T-helper 1 cell treated with Interleukin-12 subunit alpha and Interleukin-12 subunit beta and Interleukin-4 antibody, amounts not matched to agents 30 μg/mL and 1 μg/mL, for 36 hours (primary cell): ENCODE measurements around the gene IKZF2.
A peak's percentile ranks its signal among the peaks of the same experiment; 100 is the strongest.

Experiments
- H3K27ac Mint-ChIP-seq: one replicate; pipeline ENCODE4 v1.8.0; 2021; ENCODE audit warnings: mild to moderate bottlenecking, mixed read lengths
- H3K27me3 Mint-ChIP-seq: one replicate; pipeline ENCODE4 v1.8.0; 2021; ENCODE audit warnings: low read depth, mixed read lengths
- H3K36me3 Mint-ChIP-seq: one replicate; pipeline ENCODE4 v1.8.0; 2021; ENCODE audit warnings: low read depth, mixed read lengths
- H3K4me1 Mint-ChIP-seq: one replicate; pipeline ENCODE4 v1.8.0; 2021; ENCODE audit warnings: low read depth, mixed read lengths
- H3K4me3 Mint-ChIP-seq: one replicate; pipeline ENCODE4 v1.8.0; 2021; ENCODE audit warnings: mild to moderate bottlenecking, moderate library complexity, mixed read lengths
- H3K9me3 Mint-ChIP-seq: one replicate; pipeline ENCODE4 v1.8.0; 2021; ENCODE audit warnings: mixed read lengths

IKZF2 gene

GRCh38 chr2:213164263-213164662 is 12.9 kb upstream of the IKZF2 start:
- no peak overlapping the region for H3K4me3 Mint-ChIP-seq
- H3K27ac Mint-ChIP-seq, result no peak overlapping the region
- no peaks in the 10 kb centered on the region for H3K4me1 Mint-ChIP-seq
- no peaks in the 10 kb centered on the region for H3K27me3 Mint-ChIP-seq
- H3K36me3 Mint-ChIP-seq, result no peaks in the 10 kb centered on the region
- H3K9me3 Mint-ChIP-seq, result no peaks in the 10 kb centered on the region

GRCh38 chr2:213162516-213163118 is 11.2 kb upstream of the IKZF2 start:
- H3K27me3 Mint-ChIP-seq, result no peaks in the 10 kb centered on the region
- no peak overlapping the region for H3K27ac Mint-ChIP-seq
- no peaks in the 10 kb centered on the region for H3K4me1 Mint-ChIP-seq
- no peaks in the 10 kb centered on the region for H3K9me3 Mint-ChIP-seq
- no peaks in the 10 kb centered on the region for H3K36me3 Mint-ChIP-seq
- no peak overlapping the region for H3K4me3 Mint-ChIP-seq

- H3K36me3 Mint-ChIP-seq, result no peaks in the 10 kb centered on the region
- H3K27ac Mint-ChIP-seq, result no peak overlapping the region
- H3K27me3 Mint-ChIP-seq, result no peaks in the 10 kb centered on the region
These were observed 10.5 kb upstream of the IKZF2 start for GRCh38 chr2:213161759-213162515.

GRCh38 chr2:213159768-213160167 is 8.4 kb upstream of the IKZF2 start:
- Mint-ChIP-seq H3K9me3 (no peaks in the 10 kb centered on the region), H3K4me1 (peaks cover 3% of the 10 kb centered on the region), H3K27ac (no peak overlapping the region), H3K36me3 (no peaks in the 10 kb centered on the region), H3K4me3 (no peak overlapping the region), H3K27me3 (peaks cover 8% of the 10 kb centered on the region)

More at GRCh38 chr2:213161759-213162515, 10.5 kb upstream of the IKZF2 start:
- H3K9me3 Mint-ChIP-seq, result no peaks in the 10 kb centered on the region
- H3K4me3 Mint-ChIP-seq, result no peak overlapping the region
- peaks cover 3% of the 10 kb centered on the region for H3K4me1 Mint-ChIP-seq

GRCh38 chr2:213157242-213157641 is 5.8 kb upstream of the IKZF2 start:
- Mint-ChIP-seq H3K27ac (no peak overlapping the region), H3K27me3 (peaks cover 27% of the 10 kb centered on the region), H3K36me3 (peaks cover 2% of the 10 kb centered on the region), H3K9me3 (no peaks in the 10 kb centered on the region), H3K4me3 (no peak overlapping the region), H3K4me1 (peaks cover 10% of the 10 kb centered on the region)

- Mint-ChIP-seq H3K27me3 (peaks cover 29% of the 10 kb centered on the region), H3K27ac (no peak overlapping the region), H3K36me3 (peaks cover 2% of the 10 kb centered on the region), H3K4me3 (no peak overlapping the region), H3K4me1 (peaks cover 11% of the 10 kb centered on the region), H3K9me3 (no peaks in the 10 kb centered on the region)
These were observed 5.3 kb upstream of the IKZF2 start for GRCh38 chr2:213156717-213157116.

- Mint-ChIP-seq H3K4me3 (peak overlapping the region; percentile 83), H3K36me3 (peaks cover 2% of the 10 kb centered on the region), H3K27me3 (peaks cover 63% of the 10 kb centered on the region), H3K4me1 (peaks cover 31% of the 10 kb centered on the region), H3K27ac (no peak overlapping the region), H3K9me3 (no peaks in the 10 kb centered on the region)
These were observed 1.5 kb upstream of the IKZF2 start for GRCh38 chr2:213152888-213153287.

- peaks cover 30% of the 10 kb centered on the region for H3K4me1 Mint-ChIP-seq
These were observed 818 bp upstream of the IKZF2 start for GRCh38 chr2:213152065-213152794.

GRCh38 chr2:213150315-213151097 is 906 bp downstream of the IKZF2 start:
- Mint-ChIP-seq H3K4me1 (peaks cover 29% of the 10 kb centered on the region), H3K9me3 (no peaks in the 10 kb centered on the region), H3K36me3 (peaks cover 2% of the 10 kb centered on the region), H3K4me3 (peak overlapping the region; percentile 87), H3K27me3 (peaks cover 64% of the 10 kb centered on the region), H3K27ac (peak overlapping the region; percentile 58)

More at GRCh38 chr2:213152065-213152794, 818 bp upstream of the IKZF2 start:
- H3K27ac Mint-ChIP-seq, result peak overlapping the region; percentile 69
- H3K27me3 Mint-ChIP-seq, result peaks cover 70% of the 10 kb centered on the region
- peaks cover 2% of the 10 kb centered on the region for H3K36me3 Mint-ChIP-seq
- H3K4me3 Mint-ChIP-seq, result peak overlapping the region; percentile 83
- no peaks in the 10 kb centered on the region for H3K9me3 Mint-ChIP-seq

GRCh38 chr2:213149949-213150314 is 1.5 kb downstream of the IKZF2 start:
- Mint-ChIP-seq H3K27me3 (peaks cover 70% of the 10 kb centered on the region), H3K27ac (peak overlapping the region; percentile 58), H3K4me1 (peaks cover 29% of the 10 kb centered on the region), H3K9me3 (no peaks in the 10 kb centered on the region), H3K36me3 (peaks cover 2% of the 10 kb centered on the region), H3K4me3 (peak overlapping the region; percentile 87)

GRCh38 chr2:213149294-213149875 is 2.0 kb downstream of the IKZF2 start:
- Mint-ChIP-seq H3K27me3 (peaks cover 75% of the 10 kb centered on the region), H3K4me1 (peaks cover 29% of the 10 kb centered on the region), H3K4me3 (peak overlapping the region; percentile 87), H3K9me3 (no peaks in the 10 kb centered on the region), H3K36me3 (peaks cover 2% of the 10 kb centered on the region), H3K27ac (no peak overlapping the region)

GRCh38 chr2:213148572-213149261 is 2.7 kb downstream of the IKZF2 start:
- H3K27me3 Mint-ChIP-seq, result peaks cover 71% of the 10 kb centered on the region
- H3K9me3 Mint-ChIP-seq, result no peaks in the 10 kb centered on the region
- peak overlapping the region; percentile 16 for H3K4me3 Mint-ChIP-seq
- peaks cover 2% of the 10 kb centered on the region for H3K36me3 Mint-ChIP-seq
- H3K4me1 Mint-ChIP-seq, result peaks cover 27% of the 10 kb centered on the region
- no peak overlapping the region for H3K27ac Mint-ChIP-seq

- Mint-ChIP-seq H3K27ac (no peak overlapping the region), H3K4me3 (no peak overlapping the region), H3K4me1 (peaks cover 24% of the 10 kb centered on the region), H3K27me3 (peaks cover 66% of the 10 kb centered on the region), H3K9me3 (no peaks in the 10 kb centered on the region), H3K36me3 (peaks cover 2% of the 10 kb centered on the region)
These were observed 3.9 kb downstream of the IKZF2 start for GRCh38 chr2:213147538-213147937.
